HG03139 (cell line): Measurements from ENCODE around the gene ACOXL.

ENCODE experiments used
- ATAC-seq: cut with Tn5 transposase; IDR thresholded peaks from one replicate; pipeline ENCODE4 v1.9.1; 2021; ENCODE audit not compliant: unreplicated experiment

ACOXL gene

GRCh38 chr2:111094691-111095090 lies 362.3 kb downstream of the ACOXL start:
- ATAC-seq: no peak

- no peak for ATAC-seq
Measured at GRCh38 chr2:111095434-111095833, 363.1 kb downstream of the ACOXL start.

- ATAC-seq: no peak
Measured at GRCh38 chr2:111099402-111099801, 367.0 kb downstream of the ACOXL start.

GRCh38 chr2:111100087-111100764 lies 367.9 kb downstream of the ACOXL start:
- ATAC-seq: no peak

GRCh38 chr2:111100765-111101162 lies 368.4 kb downstream of the ACOXL start:
- peak; percentile 92 for ATAC-seq

GRCh38 chr2:111101592-111101991 lies 369.2 kb downstream of the ACOXL start:
- ATAC-seq: no peak

GRCh38 chr2:111102216-111102615 lies 369.8 kb downstream of the ACOXL start:
- ATAC-seq: no peak

- no peak for ATAC-seq
Measured at GRCh38 chr2:111105926-111106325, 373.6 kb downstream of the ACOXL start.

- no peak for ATAC-seq
Measured at GRCh38 chr2:111106706-111107105, 374.3 kb downstream of the ACOXL start.

- ATAC-seq: no peak
Measured at GRCh38 chr2:111108745-111109271, 376.4 kb downstream of the ACOXL start.

GRCh38 chr2:111111101-111111755 lies 378.9 kb downstream of the ACOXL start:
- no peak for ATAC-seq

- no peak for ATAC-seq
Measured at GRCh38 chr2:111113838-111114237, 381.5 kb downstream of the ACOXL start.

- no peak for ATAC-seq
Measured at GRCh38 chr2:111116011-111116746, 383.8 kb downstream of the ACOXL start.

GRCh38 chr2:111116843-111117597 lies 384.6 kb downstream of the ACOXL start:
- ATAC-seq: no peak

- ATAC-seq: no peak
Measured at GRCh38 chr2:111117598-111118480, 385.5 kb downstream of the ACOXL start.

GRCh38 chr2:111118481-111118980 lies 386.2 kb downstream of the ACOXL start:
- ATAC-seq: no peak

GRCh38 chr2:111118981-111119821 lies 386.8 kb downstream of the ACOXL start:
- ATAC-seq: no peak

GRCh38 chr2:111119822-111120252 lies 387.5 kb downstream of the ACOXL start:
- ATAC-seq: no peak
